ENCODE data around the gene PMVK.
A peak's percentile ranks its signal among the peaks of the same experiment; 100 is the strongest.
"Not testable (repeated sequence)": the region's sequence is repeated elsewhere in the genome, so short reads cannot be mapped to it uniquely, and the experiment has no call there.

The PMVK gene

GRCh38 chr1:154936555-154937084 lies at the start of gene PMVK:
TSS of gene PMVK (minus strand) at chr1:154936719. CDS start at chr1:154936685, 34 bp downstream.
- peak within 1 kb of the TSS; percentile 78 for H3K4me3 ChIP-seq
- peak within 1 kb of the TSS; percentile 95 to 99 for H3K27ac ChIP-seq
- no peak for TF ChIP-seq CTCF (IDR thresholded peaks at IDR 0.05)
- DNase-seq (ENCODE audit: low spot score), result peak; percentile 98

- Histone ChIP-seq H3K27ac (peak overlapping the region; percentile 24 to 50), H3K4me3 (peak overlapping the region; percentile 63)
- no peak for DNase-seq (ENCODE audit: low spot score)
- TF ChIP-seq CTCF (IDR thresholded peaks at IDR 0.05), result no peak
Measured at GRCh38 chr1:154983776-154984466, 47.4 kb upstream of the PMVK start.

- Histone ChIP-seq H3K4me3 (peak within 1 kb of the TSS; percentile 63), H3K27ac (peak within 1 kb of the TSS; percentile 24 to 62)
- TF ChIP-seq CTCF (IDR thresholded peaks at IDR 0.05), result no peak
- peak; percentile 97 for DNase-seq (ENCODE audit: low spot score)
Measured at GRCh38 chr1:154982897-154983648, 46.6 kb upstream of the PMVK start, which contains the start of gene FLAD1. TSS of gene FLAD1 (plus strand) at chr1:154983344. CDS start at chr1:154983695, 351 bp downstream.

- Histone ChIP-seq H3K4me3 (peak overlapping the region; percentile 63), H3K27ac (no peak overlapping the region)
- TF ChIP-seq CTCF (IDR thresholded peaks at IDR 0.05), result no peak
- no peak for DNase-seq (ENCODE audit: low spot score)
Measured at GRCh38 chr1:154982341-154982740, 45.8 kb upstream of the PMVK start.

- Histone ChIP-seq H3K27ac (no peak overlapping the region), H3K4me3 (no peak overlapping the region)
- DNase-seq (ENCODE audit: low spot score), result no peak
- no peak for TF ChIP-seq CTCF (IDR thresholded peaks at IDR 0.05)
Measured at GRCh38 chr1:154978360-154978759, 41.8 kb upstream of the PMVK start.

- not testable (repeated sequence) for H3K27ac ChIP-seq; DNase-seq (ENCODE audit: low spot score); H3K4me3 ChIP-seq
Measured at GRCh38 chr1:154977762-154978161, 41.2 kb upstream of the PMVK start.

- no peak for TF ChIP-seq CTCF (IDR thresholded peaks at IDR 0.05)
- Histone ChIP-seq H3K27ac (peak overlapping the region; percentile 86 to 98), H3K4me3 (peak overlapping the region; percentile 78)
- DNase-seq (ENCODE audit: low spot score), result peak; percentile 88
Measured at GRCh38 chr1:154975409-154976059, 39.0 kb upstream of the PMVK start.

Data from coronary artery (tissue), 2 donors.